CD4-positive, alpha-beta T cell treated with Interleukin-6 for 4 hours (primary cell): Measurements from ENCODE around the gene ASTN2.

Experiments used
- DNase-seq: peaks from one replicate; pipeline ENCODE4 v3.0.0-alpha.2; 2020; ENCODE audit warnings: mixed read lengths

Gene ASTN2

GRCh38 chr9:116774421-116775180 is 640.3 kb downstream of the ASTN2 start:
- no peak for DNase-seq

- DNase-seq, result no peak
Observed at GRCh38 chr9:116767219-116767618, 647.6 kb downstream of the ASTN2 start.

- DNase-seq, result no peak
Observed at GRCh38 chr9:116765011-116765410, 649.8 kb downstream of the ASTN2 start.

GRCh38 chr9:116763770-116764169 is 651.1 kb downstream of the ASTN2 start:
- DNase-seq, result no peak

- no peak for DNase-seq
Observed at GRCh38 chr9:116760636-116761035, 654.2 kb downstream of the ASTN2 start.

GRCh38 chr9:116757030-116757429 is 657.8 kb downstream of the ASTN2 start:
- no peak for DNase-seq

GRCh38 chr9:116753389-116753788 is 661.5 kb downstream of the ASTN2 start:
- no peak for DNase-seq

GRCh38 chr9:116750510-116750909 is 664.3 kb downstream of the ASTN2 start:
- DNase-seq, result no peak

GRCh38 chr9:116749772-116750171 is 665.1 kb downstream of the ASTN2 start:
- no peak for DNase-seq

GRCh38 chr9:116749176-116749575 is 665.7 kb downstream of the ASTN2 start:
- DNase-seq, result no peak

GRCh38 chr9:116741742-116742141 is 673.1 kb downstream of the ASTN2 start:
- no peak for DNase-seq

GRCh38 chr9:116741086-116741740 is 673.6 kb downstream of the ASTN2 start:
- DNase-seq, result no peak

- DNase-seq, result peak; percentile 44
Observed at GRCh38 chr9:116737152-116737546, 677.7 kb downstream of the ASTN2 start.

GRCh38 chr9:116736399-116737151 is 678.3 kb downstream of the ASTN2 start:
- no peak for DNase-seq

- no peak for DNase-seq
Observed at GRCh38 chr9:116733010-116733641, 681.7 kb downstream of the ASTN2 start.

GRCh38 chr9:116726602-116727001 is 688.3 kb downstream of the ASTN2 start:
- no peak for DNase-seq

GRCh38 chr9:116724123-116724522 is 690.7 kb downstream of the ASTN2 start:
- DNase-seq, result no peak

GRCh38 chr9:116721944-116722343 is 692.9 kb downstream of the ASTN2 start:
- DNase-seq, result no peak

- no peak for DNase-seq
Observed at GRCh38 chr9:116721411-116721810, 693.4 kb downstream of the ASTN2 start.

- no peak for DNase-seq
Observed at GRCh38 chr9:116720111-116720510, 694.7 kb downstream of the ASTN2 start.

- no peak for DNase-seq
Observed at GRCh38 chr9:116718111-116718510, 696.7 kb downstream of the ASTN2 start.

GRCh38 chr9:116717150-116717549 is 697.7 kb downstream of the ASTN2 start:
- no peak for DNase-seq

- DNase-seq, result no peak
Observed at GRCh38 chr9:116716438-116716837, 698.4 kb downstream of the ASTN2 start.
